Measurements from ENCODE around the gene YIF1B.
"Not testable (repeated sequence)": the region's sequence is repeated elsewhere in the genome, so short reads cannot be mapped to it uniquely, and the experiment has no call there.

Gene YIF1B, protein sequence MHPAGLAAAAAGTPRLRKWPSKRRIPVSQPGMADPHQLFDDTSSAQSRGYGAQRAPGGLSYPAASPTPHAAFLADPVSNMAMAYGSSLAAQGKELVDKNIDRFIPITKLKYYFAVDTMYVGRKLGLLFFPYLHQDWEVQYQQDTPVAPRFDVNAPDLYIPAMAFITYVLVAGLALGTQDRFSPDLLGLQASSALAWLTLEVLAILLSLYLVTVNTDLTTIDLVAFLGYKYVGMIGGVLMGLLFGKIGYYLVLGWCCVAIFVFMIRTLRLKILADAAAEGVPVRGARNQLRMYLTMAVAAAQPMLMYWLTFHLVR

DNA sequence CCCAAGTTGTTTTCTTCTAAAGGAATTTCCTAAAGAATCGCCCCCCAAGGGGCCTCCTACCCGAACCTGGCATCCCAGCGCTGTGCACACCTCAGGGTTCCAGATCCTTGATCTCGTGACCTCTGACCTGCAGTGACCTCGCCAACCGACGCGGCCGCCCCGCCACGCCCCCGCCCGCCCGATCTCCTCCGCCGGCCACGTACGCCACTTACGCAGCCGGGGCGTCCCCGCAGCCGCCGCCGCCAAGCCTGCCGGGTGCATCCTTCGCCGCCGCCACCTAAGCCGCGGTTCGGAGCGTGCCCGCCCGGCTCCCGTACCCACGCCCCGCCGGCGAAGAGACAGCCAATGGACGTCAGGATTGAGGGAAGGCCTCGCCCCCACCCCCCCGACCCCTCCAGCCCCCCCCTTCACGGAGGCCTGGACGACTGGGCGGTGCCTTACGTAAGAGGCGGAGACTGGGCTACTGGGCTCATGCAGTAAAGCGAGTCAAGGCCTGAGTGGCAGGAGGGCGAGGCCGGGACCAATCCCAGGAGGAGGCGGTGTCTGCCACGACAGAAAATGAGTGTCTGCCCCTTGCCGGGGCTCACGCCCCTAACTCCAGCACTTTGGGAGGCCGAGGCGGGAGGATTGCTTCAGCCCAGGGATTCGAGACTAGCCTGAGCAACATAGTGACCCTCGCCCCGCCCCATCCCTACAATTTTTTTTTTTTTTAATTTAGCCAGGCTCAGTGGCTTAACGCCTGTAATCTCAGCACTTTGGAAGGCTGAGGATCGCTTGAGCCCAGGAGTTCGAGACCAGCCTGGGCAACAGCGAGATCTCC lies at the start of gene YIF1B:
YIF1B (minus strand) TSS at position 291 of the 820 bp plus-strand sequence; CDS start at position 261, 30 bp downstream.
- DNase-seq = peak; percentile 98

DNA sequence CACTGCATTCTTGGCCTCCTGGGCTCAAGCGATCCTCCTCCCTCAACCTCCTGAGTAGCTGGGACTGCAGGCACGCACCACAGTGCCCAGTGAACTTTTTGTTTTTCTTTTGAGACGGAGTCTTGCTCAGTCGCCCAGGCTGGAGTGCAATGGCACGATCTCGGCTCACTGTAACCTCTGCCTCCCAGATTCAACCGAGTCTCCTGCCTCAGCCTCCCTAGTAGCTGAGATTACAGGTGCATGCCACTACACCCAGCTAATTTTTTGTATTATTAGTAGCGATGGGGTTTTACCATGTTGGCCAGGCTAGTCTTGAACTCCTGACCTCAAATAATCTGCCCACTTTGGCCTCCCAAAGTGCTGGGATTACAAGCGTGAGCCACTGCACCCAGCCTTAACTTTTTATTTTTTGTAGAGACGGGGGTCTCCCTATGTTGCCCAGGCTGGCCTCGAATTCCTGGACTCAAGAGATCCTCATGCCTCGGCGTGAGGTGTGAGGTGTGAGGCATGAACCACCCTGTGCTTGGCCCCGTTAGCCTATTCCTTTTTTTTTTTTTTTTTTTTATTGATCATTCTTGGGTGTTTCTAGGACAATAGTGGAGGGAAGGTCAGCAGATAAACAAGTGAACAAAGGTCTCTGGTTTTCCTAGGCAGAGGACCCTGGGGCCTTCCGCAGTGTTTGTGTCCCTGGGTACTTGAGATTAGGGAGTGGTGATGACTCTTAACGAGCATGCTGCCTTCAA lies 47.4 kb upstream of the YIF1B start:
- DNase-seq = not testable (repeated sequence)

DNA sequence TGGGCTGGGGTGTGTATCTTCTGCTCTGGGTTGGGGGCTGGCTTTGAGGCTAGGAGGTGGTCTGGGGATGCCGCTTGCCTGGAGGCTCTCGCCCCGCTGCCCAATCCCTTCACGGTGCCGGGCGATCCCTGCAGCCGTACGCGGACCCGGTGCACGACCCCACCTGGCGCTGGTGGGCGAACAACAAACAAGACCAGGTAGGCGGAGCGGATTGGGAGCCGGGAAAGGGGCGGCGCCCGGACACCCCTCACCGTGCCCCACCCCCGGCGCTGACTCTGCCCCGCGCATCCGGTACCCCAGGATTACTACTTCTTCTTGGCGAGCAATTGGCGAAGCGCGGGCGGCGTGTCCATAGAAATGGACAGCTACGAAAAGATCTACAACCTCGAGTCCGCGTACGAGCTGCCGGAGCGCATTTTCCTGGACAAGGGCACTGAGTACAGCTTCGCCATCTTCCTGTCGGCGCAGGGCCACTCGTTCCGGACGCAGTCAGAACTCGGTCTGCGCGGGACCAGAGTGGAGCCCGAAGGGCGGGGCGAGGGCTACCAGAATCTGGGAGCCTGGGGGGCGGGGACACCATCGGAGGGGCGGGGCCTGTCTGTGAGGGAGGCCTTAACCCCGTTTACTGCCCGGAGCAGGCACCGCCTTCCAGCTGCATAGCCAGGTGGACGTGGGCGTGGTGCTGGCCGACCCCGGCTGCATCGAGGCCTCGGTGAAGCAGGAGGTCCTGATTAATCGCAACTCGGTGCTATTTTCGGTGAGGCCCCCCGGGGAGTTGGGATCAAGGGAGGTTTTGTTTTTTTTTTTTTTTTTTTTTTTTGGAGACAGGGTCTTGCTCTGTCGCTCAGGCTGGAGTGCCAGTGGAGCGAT lies 46.6 kb upstream of the YIF1B start:
- peak; percentile 41 for DNase-seq

DNA sequence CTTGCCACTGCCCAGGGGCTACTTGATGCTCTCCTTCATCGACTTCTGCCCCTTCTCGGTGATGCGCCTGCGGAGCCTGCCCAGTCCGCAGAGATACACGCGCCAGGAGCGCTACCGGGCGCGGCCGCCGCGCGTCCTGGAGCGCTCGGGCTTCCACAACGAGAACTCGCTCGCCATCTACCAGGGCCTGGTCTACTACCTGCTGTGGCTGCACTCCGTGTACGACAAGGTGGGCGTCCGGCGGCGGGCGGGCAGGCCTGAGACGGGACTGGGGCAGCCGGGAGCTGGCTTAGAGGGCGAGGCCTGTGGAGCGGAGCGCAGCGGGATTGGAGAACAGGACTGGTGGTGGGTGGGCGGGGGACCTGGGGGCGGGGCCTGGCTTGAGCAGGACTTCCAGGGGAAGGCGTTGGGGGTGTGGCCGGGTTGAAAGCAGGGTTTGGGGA lies 45.9 kb upstream of the YIF1B start:
- DNase-seq = peak; percentile 55

DNA sequence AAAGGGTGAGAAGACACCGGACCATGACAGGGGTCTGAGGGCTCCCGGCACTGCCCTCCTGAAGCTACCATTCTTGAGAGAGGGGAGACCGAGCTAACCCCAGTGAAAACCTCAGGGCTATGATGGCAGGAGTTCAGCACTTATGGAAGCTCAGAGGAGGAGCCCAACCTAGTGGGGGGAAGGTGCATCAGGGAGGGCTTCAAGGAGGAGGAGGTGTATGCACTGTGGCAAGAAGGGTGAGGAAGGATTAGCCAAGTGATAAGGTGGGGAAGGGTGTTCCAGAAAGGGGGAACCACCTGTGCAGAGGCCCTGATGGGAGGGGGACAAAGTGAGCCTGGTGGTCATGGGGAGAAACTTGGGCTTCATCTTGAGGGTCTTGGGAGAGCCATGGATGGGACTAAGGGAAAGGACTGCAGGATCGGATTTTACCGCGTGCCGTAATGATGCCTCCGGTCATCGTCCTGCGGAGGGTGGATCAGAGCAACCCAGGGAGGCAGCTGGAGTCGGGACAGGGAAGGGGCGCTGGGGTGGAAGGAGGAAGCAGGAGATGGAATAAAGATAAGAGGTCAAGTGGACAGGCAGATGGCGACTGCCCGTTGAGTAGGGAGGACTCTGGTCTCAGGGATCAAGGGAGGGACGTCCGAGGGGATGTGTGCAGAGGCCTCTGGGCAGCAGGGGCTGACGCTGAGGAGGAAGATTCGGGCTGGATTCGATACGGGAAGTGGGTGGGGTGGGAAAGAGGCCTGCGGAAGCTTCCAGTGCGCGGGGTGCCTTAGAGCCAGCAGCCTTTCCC lies 45.3 kb upstream of the YIF1B start:
- DNase-seq = no peak

DNA sequence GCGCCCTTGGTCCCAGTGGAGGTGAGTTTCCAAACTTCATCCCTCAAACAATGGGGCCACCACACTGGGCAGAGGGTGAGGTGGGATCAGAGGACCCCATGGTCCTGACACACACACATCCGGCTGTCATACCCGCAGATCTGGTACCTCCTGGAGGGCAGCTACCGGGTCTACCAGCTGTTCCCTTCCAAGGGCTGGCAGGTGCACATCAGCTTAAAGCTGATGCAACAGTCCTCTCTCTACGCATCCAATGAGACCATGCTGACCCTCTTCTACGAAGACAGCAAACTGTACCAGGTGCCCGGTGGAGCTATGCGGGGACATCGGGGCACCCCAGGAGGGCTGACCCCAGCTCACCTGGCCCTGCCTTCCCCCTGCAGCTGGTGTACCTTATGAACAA lies 44.6 kb upstream of the YIF1B start:
- DNase-seq = no peak

DNA sequence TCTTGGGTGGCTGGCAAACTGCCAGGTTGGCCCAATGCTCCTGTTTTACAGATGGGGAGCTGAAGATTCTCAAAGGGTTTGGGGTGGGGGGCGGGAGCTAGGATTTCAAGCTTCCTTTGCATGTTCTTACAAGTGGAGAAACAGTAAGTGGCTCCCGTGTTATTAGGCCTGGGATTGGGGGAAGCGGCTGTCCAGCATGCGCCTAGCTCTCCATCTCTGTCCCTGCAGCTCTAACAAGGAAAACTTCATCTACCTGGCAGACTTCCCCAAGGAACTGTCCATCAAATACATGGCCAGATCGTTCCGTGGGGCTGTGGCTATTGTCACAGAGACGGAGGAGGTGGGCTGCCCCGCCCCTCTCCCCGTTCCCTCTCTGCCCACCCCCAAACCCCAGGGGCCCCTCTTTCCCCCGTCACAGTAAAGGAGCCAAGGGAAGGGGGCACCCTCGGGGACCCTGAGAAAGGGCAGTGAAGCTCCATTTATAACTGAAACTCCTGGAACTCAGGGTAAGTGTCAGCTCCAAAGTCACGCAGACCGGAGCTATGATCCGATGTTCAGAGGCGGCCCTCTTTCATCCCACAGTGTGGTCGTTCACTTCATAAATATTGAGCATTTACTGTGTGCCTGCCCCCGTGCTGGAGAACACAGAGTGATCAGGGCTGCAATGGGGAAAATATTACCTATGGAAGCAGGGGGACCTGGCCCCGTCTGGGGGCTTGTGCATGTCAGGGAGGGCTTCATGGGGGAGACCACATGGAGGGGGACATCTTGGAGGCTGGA lies 43.7 kb upstream of the YIF1B start:
- DNase-seq = no peak

DNA sequence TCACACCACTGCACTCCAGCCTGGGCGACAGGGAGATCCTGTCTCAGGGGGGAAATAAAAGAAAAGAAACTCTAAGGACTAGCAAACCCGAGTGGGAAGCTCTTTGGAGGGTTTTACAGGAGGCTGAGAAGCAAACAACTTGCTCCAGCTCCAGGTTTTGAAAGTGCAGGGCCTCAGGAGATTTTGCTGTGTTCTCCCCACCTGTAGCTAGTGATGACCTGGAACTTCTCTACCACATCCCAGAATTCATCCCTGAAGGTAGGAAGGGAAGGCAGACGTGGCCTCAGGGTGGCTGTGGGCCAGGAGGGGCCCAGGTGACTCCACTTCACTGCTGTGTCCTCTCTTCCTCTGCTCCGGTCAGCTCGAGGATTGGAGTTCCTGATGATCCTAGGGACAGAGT lies 42.3 kb upstream of the YIF1B start:
- DNase-seq = no peak

DNA sequence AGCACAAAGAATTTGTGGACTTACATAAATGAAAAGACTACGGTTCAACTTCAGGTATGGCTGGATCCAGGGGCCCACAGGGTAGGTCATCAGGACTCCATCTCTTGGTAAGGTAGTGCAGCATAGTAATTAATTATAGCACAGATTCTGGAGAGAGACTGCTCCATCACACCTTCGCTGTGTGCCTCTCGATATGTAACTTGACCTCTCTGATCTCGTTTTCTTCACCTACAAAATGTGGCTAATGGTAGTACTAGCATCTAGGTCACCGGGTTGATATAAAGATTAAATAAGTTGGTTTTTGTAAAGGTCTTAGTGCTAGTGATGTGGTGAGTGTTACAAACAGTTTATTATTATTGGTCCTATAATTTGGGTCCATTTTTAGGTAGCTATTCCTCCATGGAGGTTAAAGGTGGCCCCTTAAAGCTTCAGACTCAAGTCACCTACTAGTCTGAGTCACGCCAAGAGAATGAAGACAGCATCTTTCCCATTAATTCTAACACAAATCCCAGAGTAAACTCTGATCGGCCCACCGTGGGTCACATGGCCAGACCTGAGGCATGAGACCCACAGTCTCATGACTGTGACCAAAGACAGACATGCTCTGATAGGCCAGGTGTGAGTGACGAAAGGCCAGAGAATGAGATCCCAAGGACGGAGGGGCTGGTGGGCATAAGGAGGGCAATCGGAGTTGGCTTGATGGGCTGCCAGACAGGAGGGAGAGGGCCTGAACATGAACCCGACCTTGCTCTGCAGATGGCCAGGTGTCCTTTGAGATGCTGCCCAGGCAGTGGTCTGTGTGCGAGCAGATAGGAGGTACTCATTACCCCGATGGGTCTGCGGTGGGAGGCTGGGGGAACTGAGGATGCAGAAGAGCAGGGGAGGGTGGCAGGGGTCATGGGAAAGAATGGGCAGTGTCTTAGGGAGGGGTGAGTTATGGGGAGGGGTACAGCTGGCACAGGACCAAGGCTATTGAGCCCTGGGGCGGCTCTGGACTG lies 40.3 kb upstream of the YIF1B start:
- no peak for DNase-seq

DNA sequence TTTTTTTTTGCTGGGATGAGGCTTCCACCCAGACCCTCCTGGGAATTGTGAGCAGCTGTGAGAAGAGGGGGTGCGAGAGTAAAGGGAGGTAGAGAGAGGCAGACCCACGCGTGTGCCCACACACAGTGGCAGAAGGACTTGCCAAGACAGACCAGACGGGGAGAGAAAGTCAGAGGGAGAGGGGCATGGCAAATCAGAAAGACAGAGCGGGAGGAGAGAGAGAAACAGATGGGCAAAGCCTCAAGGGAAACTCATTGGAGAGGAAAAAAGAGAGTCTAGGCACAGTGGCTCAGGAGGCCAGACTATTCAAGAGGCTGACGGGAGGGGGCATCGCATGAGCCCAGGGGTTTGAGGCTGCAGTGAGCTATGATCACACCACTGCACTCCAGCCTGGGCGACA lies 36.9 kb upstream of the YIF1B start:
- DNase-seq = no peak

DNA sequence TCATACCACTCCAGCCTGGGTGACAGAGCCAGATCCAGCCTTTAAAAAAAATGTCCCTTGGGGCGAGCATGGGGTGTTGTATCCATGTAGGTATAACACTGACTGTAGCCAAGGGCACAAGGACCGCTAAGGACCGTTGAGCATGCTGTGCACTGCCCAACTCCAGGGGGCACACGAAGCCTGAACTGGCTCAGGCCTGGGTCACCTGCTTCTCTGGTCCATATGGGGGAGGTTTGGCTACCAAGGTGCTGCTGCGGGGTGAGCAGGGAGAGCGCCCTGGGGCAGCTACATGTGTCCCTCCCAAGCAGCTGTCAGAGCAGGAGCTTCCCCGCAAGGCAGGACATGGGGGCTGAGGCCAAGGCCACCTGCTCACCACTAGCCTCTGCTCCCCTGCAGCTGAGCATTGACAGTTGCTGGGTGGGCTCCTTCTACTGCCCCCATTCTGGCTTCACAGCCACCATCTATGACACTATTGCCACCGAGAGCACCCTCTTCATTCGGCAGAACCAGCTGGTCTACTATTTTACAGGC lies 36.2 kb upstream of the YIF1B start:
- DNase-seq = no peak

DNA sequence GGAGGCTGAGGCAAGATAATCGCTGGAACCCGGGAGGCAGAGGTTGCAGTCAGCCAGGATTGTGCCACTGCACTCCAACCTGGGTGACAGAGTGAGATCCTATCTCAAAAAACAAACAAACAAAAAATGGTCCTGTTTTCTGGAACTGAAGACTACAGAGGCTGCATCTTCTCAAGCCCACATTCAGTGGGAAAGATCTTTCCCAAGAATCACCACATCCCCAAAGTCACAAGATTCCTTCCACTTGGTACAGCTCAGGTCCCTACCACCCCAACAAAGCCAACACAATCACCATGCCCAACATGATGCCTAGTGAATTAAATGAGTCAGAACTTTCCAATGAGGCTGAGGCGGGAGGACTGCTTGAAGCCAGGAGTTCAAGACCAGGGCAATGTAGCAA lies 35.1 kb upstream of the YIF1B start:
- no peak for DNase-seq

DNA sequence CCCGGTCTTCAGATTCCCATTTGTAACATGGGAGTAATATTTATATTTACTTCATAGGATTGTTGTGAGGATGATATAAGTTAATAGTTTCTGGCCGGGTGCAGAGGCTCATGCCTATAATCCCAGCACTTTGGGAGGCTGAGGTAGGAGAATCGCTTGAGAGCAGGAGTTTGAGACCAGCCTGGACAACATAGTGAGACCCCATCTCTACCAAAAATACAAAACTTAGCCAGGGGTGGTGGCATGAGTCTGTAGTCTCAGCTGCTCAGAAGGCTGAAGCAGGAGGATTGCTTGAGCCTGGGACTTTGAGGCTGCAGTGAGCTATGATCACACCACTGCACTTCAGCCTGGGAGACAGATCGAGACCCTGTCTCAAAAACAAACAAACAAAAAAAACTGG lies 31.1 kb upstream of the YIF1B start:
- no peak for DNase-seq

DNA sequence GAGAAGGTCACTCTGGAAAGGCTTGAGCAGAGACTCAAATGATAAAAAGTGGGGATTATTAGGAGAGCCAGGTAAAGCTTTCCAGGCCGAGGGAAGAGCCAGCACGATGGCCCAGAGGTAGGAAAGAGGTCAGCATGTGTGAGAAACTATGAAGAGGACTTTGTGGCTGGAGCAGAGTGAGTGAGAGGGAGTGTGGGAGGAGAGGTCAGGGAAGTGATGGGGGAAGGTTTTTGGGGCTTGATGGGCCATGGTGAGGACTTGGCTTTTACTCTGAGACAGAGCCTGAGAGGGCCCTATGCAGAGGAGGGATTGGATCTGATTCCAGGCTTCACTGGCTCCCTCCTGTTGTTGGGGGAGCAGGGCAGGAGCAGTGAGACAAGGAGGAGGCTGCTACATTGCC lies 25.2 kb upstream of the YIF1B start:
- no peak for DNase-seq

DNA sequence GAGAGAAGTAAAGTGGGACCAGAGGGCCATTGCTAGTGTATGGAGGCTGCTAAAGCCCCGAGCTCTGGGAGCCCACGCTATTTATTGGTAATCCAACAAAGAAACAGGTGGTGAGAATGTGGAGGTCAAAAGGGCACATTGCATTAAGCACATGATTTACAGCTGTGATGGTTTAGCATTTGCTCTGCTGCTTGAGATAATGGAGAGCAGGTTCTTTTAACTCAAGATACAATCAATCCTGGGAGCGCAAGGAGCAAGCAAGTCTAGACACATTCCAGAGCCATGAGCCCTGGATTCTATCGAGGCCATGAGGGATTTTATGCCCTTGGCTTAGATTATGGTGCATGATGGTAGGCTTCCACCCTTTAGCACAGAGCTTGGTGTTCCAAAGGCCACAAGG lies 23.3 kb upstream of the YIF1B start:
- DNase-seq = not testable (repeated sequence)

DNA sequence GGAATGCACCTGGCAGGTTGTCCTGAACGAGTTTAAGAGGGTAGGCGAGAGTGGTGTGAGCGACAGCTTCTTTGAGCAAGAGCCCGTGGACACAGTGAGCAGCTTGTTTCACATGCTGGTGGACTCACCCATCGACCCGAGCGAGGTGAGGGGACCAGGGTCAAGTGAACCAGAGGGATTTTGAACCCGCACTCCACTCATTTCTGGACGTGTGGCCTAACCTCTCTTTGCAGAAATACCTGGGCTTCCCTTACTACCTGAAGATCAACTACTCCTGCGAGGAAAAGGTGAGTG lies 21.6 kb upstream of the YIF1B start:
- no peak for DNase-seq

DNA sequence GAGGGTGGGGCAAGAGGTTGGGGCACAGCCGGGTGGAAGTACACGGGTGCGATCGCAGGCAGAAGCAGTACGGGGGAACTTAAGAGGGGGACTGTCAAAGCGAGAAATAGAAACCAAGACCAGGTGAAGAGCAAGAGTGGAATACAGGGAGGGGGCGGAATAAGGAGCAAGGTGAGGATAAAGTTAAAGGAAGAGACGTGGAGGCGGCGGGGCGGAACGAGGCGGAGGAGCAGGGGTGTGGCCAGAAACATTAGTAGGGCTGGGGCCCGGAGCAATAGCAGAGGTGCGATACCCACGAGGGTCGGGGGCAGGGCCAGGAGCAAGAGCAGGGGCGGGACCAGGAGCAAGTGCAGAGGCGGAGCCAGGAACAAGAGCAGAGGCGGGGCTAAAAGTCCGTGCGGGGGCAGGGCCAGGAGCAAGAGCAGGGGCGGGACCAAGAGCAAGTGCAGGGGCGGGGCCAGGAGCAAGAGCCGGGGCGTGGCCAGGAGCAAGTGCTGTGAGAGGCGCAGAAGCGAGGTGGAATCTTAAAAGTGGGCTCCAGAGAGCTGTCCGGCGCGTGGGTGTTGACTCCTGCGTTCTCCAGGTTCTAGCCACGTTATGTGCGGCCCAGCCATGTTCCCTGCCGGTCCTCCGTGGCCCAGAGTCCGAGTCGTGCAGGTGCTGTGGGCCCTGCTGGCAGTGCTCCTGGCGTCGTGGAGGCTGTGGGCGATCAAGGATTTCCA lies 21.1 kb upstream of the YIF1B start:
- DNase-seq = peak; percentile 79

DNA sequence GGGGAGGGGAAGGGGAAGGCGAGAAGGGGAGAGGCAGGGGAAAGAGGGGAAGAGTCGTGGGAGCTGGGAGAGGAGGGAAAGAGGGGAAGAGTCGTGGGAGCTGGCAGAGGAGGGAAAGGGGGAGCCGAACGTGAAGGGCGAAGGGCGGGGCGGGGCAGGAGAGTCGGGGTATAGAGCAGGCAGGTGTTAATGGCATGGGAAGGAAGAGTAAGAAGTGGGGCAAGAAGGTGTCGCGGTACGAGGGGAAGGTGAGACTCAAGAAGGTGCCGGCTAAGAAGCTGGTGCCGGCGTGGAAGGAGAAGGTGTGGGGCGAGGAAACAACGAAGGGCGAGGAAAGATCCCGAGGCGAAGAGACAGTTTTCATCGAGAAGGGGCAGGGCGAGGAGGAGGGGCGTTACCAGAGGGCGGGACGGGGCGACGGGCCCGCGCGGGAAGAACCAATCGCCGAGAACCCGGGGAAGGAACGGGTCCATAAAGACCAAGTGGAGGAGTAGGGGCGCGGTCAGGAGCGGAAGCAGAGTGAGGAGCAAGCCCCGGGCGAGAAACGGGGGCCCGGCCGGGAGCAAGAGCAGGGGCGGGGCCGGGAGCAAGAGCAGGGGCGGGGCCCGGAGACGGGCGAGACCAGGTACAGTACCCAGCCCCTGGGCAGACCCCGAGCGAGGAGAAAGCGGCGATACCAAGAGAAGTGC lies 20.3 kb upstream of the YIF1B start:
- peak; percentile 94 for DNase-seq

Data from fibroblast of skin of right quadriceps (primary cell).